DOHH2 (cell line): Measurements from ENCODE around the gene TICAM2.

ENCODE experiments used
- H3F3A ChIP-seq: fragments of 200-600 bp; sonication (generic), shearing (Covaris generic); 2 replicates; pipeline ENCODE4 v1.6.0; 2016; ENCODE audit warnings: antibody characterized with exemption, mild to moderate bottlenecking; ENCODE audit not compliant: control insufficient read depth, insufficient read depth
- H3K27ac ChIP-seq: fragments of 200-600 bp; sonication (generic); 2 replicates; pipeline ENCODE4 v1.5.1; 2014; ENCODE audit warnings: low read depth, mild to moderate bottlenecking, low read length, moderate library complexity
- H3K27me3 ChIP-seq: fragments of 200-600 bp; sonication (generic); 2 replicates; pipeline ENCODE4 v1.6.1; 2014; ENCODE audit warnings: mild to moderate bottlenecking, low read length, mixed read lengths; ENCODE audit not compliant: control insufficient read depth
- H3K36me3 ChIP-seq: fragments of 200-600 bp; sonication (generic); 2 replicates; pipeline ENCODE4 v1.6.1; 2014; ENCODE audit warnings: mild to moderate bottlenecking, low read length, moderate library complexity, mixed read lengths; ENCODE audit not compliant: control insufficient read depth
- H3K4me1 ChIP-seq: fragments of 200-600 bp; sonication (generic); 2 replicates; pipeline ENCODE4 v1.6.1; 2014; ENCODE audit warnings: mild to moderate bottlenecking, low read length, mixed read lengths; ENCODE audit not compliant: control insufficient read depth
- H3K4me2 ChIP-seq: fragments of 200-600 bp; sonication (generic); 2 replicates; pipeline ENCODE4 v1.6.0; 2014; ENCODE audit warnings: mild to moderate bottlenecking, low read length, moderate library complexity
- H3K4me3 ChIP-seq: fragments of 200-600 bp; sonication (generic); 2 replicates; pipeline ENCODE4 v1.5.1; 2014; ENCODE audit warnings: mild to moderate bottlenecking, low read length, mixed read lengths
- H3K79me2 ChIP-seq: fragments of 200-600 bp; sonication (generic); 2 replicates; pipeline ENCODE4 v1.6.1; 2014; ENCODE audit warnings: mild to moderate bottlenecking, low read length, mixed read lengths; ENCODE audit not compliant: control insufficient read depth
- H3K9me2 ChIP-seq: fragments of 200-600 bp; sonication (generic); replicated peaks from 2 replicates; pipeline ENCODE4 v1.6.1; 2014; ENCODE audit warnings: mild to moderate bottlenecking, low read length, mixed read lengths; ENCODE audit not compliant: control insufficient read depth
- H3K9me3 ChIP-seq: fragments of 200-600 bp; sonication (generic); 2 replicates; pipeline ENCODE4 v1.6.1; 2014; ENCODE audit warnings: antibody characterized with exemption, low read length, mixed read lengths; ENCODE audit not compliant: control insufficient read depth, insufficient read depth
- H4K20me1 ChIP-seq: fragments of 200-600 bp; sonication (generic); 2 replicates; pipeline ENCODE4 v1.6.0; 2014; ENCODE audit warnings: low read depth, mild to moderate bottlenecking, antibody characterized with exemption, low read length, moderate library complexity; ENCODE audit not compliant: control insufficient read depth, insufficient read depth
- EZH2phosphoT487 ChIP-seq: fragments of 200-600 bp; sonication (generic); IDR thresholded peaks from 2 replicates; pipeline ENCODE4 v1.6.1; 2017; ENCODE audit warnings: borderline replicate concordance, mild to moderate bottlenecking, antibody characterized with exemption, low read length, moderate library complexity, mixed read lengths
- TF ChIP-seq, protein P1 (sequence below): fragments of 200-600 bp; sonication (generic); IDR thresholded peaks from one replicate; pipeline ENCODE4 v1.5.1; 2014; ENCODE audit warnings: antibody characterized with exemption, mild to moderate bottlenecking, low read depth, low read length; ENCODE audit not compliant: poor library complexity, severe bottlenecking

TICAM2 gene

GRCh38 chr5:115578657-115579056 lies 23.6 kb downstream of the TICAM2 start:
- Histone ChIP-seq H3K27me3 (no peaks in the 10 kb centered on the region), H3K36me3 (no peaks in the 10 kb centered on the region), H3K9me3 (no peaks in the 10 kb centered on the region), H3K9me2 (no peaks in the 10 kb centered on the region), H3F3A (no peaks in the 10 kb centered on the region), H3K4me2 (peak overlapping the region; percentile 25; the same call in 1 of the 2 replicates), H3K79me2 (no peaks in the 10 kb centered on the region), H3K27ac (no peak overlapping the region), H3K4me1 (peaks cover 22% of the 10 kb centered on the region), H3K4me3 (no peak overlapping the region), H4K20me1 (no peaks in the 10 kb centered on the region)
- TF ChIP-seq EZH2phosphoT487: no peak
- TF ChIP-seq, protein P1, sequence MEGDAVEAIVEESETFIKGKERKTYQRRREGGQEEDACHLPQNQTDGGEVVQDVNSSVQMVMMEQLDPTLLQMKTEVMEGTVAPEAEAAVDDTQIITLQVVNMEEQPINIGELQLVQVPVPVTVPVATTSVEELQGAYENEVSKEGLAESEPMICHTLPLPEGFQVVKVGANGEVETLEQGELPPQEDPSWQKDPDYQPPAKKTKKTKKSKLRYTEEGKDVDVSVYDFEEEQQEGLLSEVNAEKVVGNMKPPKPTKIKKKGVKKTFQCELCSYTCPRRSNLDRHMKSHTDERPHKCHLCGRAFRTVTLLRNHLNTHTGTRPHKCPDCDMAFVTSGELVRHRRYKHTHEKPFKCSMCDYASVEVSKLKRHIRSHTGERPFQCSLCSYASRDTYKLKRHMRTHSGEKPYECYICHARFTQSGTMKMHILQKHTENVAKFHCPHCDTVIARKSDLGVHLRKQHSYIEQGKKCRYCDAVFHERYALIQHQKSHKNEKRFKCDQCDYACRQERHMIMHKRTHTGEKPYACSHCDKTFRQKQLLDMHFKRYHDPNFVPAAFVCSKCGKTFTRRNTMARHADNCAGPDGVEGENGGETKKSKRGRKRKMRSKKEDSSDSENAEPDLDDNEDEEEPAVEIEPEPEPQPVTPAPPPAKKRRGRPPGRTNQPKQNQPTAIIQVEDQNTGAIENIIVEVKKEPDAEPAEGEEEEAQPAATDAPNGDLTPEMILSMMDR: no peak

DNA sequence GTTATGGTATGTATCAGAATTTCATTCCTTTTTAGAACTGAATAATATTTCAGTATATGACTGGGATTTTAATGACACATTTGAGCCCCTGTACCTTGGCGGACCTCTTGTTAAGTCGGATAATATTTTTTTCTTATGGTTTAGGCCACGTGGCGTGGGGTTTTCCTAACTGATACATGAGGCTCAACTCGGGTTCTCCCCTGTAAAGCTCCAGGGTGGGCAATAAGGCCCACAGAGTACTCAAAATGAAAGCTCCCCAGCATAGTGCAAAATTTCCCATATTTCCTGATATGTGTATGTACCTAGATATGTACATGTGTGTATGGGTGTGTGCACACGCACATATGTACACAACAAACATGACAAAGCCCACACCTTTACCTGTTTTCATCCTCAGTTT lies 24.5 kb downstream of the TICAM2 start:
- H3K36me3 ChIP-seq: no peaks in the 10 kb centered on the region
- TF ChIP-seq, protein P1: no peak
- no peak for TF ChIP-seq EZH2phosphoT487
- H3K79me2 ChIP-seq: no peaks in the 10 kb centered on the region
- H3K4me2 ChIP-seq: no peak overlapping the region
- no peaks in the 10 kb centered on the region for H4K20me1 ChIP-seq
- H3K27ac ChIP-seq: no peak overlapping the region
- no peaks in the 10 kb centered on the region for H3K9me3 ChIP-seq
- H3K27me3 ChIP-seq: no peaks in the 10 kb centered on the region
- no peaks in the 10 kb centered on the region for H3K9me2 ChIP-seq
- H3K4me1 ChIP-seq: peaks cover 23% of the 10 kb centered on the region
- H3K4me3 ChIP-seq: no peak overlapping the region
- no peaks in the 10 kb centered on the region for H3F3A ChIP-seq

GRCh38 chr5:115577329-115577728 lies 24.9 kb downstream of the TICAM2 start:
- H3K79me2 ChIP-seq: no peaks in the 10 kb centered on the region
- TF ChIP-seq EZH2phosphoT487: no peak
- TF ChIP-seq, protein P1: no peak
- H3K4me3 ChIP-seq: no peak overlapping the region
- H3K4me1 ChIP-seq: peaks cover 23% of the 10 kb centered on the region
- H3K9me3 ChIP-seq: no peaks in the 10 kb centered on the region
- H3F3A ChIP-seq: no peaks in the 10 kb centered on the region
- no peaks in the 10 kb centered on the region for H3K9me2 ChIP-seq
- no peaks in the 10 kb centered on the region for H3K36me3 ChIP-seq
- no peak overlapping the region for H3K27ac ChIP-seq
- H3K4me2 ChIP-seq: no peak overlapping the region
- H4K20me1 ChIP-seq: no peaks in the 10 kb centered on the region
- no peaks in the 10 kb centered on the region for H3K27me3 ChIP-seq
